ENCODE results near the gene CREB3L4. TPM values are rescaled to one million over a fixed set of nuclear protein-coding genes. Genes with fewer than 3 reads are reported as not detected.
"Not testable (repeated sequence)": the region's sequence is repeated elsewhere in the genome, so short reads cannot be mapped to it uniquely, and the experiment has no call there.

CREB3L4 gene
- total RNA-seq, 2 experiments from 2014 or later = 8.3 to 8.8 TPM

DNA sequence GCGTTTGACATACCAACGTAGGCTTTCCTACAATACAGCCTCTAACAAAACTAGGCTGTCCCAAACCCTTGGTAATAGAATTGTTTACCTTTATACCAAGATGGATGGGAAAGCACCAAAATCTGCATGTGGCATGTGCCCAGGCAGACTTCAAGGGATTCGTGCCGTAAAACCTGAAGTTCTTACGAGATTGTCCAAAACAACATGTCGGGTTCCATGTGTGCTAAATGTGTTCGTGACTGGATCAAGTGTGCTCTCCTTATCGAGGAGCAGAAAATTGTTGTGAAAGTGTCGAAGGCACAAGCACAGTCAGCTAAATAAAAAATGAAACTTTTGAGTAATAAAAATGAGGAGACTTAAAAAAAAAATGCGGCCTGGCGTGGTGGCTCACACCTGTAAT is 27.9 kb downstream of the CREB3L4 start:
- Mint-ChIP-seq H3K27ac (peak overlapping the region; percentile 50), H3K9me3 (peaks cover 2% of the 10 kb centered on the region), H3K4me3 (no peak overlapping the region), H3K4me1 (ENCODE audit: low read depth) (peaks cover 11% of the 10 kb centered on the region), H3K27me3 (no peaks in the 10 kb centered on the region), H3K36me3 (ENCODE audit: low read depth) (peaks cover 50% of the 10 kb centered on the region)
- ChIA-PET CTCF (interaction anchor here (1.9 kb wide), 1 partner anchor 9 kb away, joined by 9 read pairs; the partner anchor contains the start of gene RAB13), POLR2A (interaction anchor here (0.8 to 12.7 kb wide), 8 partner anchors 9 to 189 kb away, joined by 3 to 237 read pairs (median 4); partner anchors contain the start of genes CREB3L4, JTB and NUP210L)
- no peak for DNase-seq
- intact Hi-C loops (cut with micrococcal nuclease) = loop anchor here (10.0 kb wide), 2 partner anchors 159 to 269 kb away; partner anchors contain the start of gene NUP210L
- TF ChIP-seq, protein P1, sequence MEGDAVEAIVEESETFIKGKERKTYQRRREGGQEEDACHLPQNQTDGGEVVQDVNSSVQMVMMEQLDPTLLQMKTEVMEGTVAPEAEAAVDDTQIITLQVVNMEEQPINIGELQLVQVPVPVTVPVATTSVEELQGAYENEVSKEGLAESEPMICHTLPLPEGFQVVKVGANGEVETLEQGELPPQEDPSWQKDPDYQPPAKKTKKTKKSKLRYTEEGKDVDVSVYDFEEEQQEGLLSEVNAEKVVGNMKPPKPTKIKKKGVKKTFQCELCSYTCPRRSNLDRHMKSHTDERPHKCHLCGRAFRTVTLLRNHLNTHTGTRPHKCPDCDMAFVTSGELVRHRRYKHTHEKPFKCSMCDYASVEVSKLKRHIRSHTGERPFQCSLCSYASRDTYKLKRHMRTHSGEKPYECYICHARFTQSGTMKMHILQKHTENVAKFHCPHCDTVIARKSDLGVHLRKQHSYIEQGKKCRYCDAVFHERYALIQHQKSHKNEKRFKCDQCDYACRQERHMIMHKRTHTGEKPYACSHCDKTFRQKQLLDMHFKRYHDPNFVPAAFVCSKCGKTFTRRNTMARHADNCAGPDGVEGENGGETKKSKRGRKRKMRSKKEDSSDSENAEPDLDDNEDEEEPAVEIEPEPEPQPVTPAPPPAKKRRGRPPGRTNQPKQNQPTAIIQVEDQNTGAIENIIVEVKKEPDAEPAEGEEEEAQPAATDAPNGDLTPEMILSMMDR (IDR thresholded peaks at IDR 0.05) = no peak
- ATAC-seq = no peak

DNA sequence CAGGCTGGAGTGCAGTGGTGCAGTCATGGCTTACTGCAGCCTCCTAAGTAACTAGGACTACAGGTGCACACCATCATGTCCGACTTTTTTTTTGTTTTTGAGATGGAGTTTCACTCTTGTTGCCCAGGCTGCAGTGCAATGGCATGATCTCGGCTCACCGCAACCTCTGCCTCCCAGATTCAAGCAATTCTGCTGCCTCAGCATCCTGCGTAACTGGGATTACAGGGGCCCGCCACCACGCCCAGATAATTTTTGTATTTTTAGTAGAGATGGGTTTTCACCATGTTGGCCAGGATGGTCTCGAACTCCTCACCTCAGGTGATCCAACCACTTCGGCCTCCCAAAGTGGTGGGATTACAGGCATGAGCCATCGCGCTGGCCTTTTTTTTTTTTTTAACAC is 29.2 kb downstream of the CREB3L4 start:
- POLR2A ChIA-PET; H3K4me3 Mint-ChIP-seq; H3K27ac Mint-ChIP-seq; DNase-seq; ATAC-seq; H3K27me3 Mint-ChIP-seq; H3K4me1 Mint-ChIP-seq (ENCODE audit: low read depth); H3K9me3 Mint-ChIP-seq: not testable (repeated sequence)
- H3K36me3 Mint-ChIP-seq (ENCODE audit: low read depth) = peaks cover 37% of the 10 kb centered on the region
- CTCF ChIA-PET = interaction anchor here (1.9 kb wide), 1 partner anchor 10 kb away, joined by 9 read pairs; the partner anchor contains the start of gene RAB13
- intact Hi-C loops (cut with micrococcal nuclease) = loop anchor here (10.0 kb wide), 2 partner anchors 158 to 268 kb away; partner anchors contain the start of gene NUP210L

DNA sequence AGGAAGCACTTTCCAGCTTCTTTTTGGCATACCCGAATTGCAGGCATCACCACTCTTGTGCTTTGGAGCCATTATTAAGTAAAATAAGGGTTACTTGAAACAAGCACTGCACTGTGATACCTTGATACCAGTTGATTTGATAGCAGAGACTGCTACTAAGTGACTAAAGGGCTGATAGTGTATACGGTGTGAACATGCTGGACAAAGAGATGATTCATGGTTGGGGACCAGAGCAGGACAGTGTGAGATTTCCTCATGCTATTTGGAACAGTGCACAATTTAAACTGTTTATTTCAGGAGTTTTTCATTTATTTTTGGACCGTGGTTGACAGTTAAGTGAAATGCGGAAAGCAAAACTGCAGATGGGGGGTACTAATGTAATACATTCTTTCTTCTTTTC is 32.7 kb downstream of the CREB3L4 start:
- TF ChIP-seq, protein P1 (IDR thresholded peaks at IDR 0.05) = no peak
- H3K27ac Mint-ChIP-seq = no peak overlapping the region
- POLR2A ChIA-PET = interaction anchor here (1.1 to 3.4 kb wide), 2 partner anchors 7 to 225 kb away, joined by 3 to 24 read pairs; partner anchors contain the start of gene SLC27A3
- H3K36me3 Mint-ChIP-seq (ENCODE audit: low read depth) = peaks cover 6% of the 10 kb centered on the region
- ATAC-seq (no peak), DNase-seq (no peak)
- H3K4me3 Mint-ChIP-seq = no peak overlapping the region
- H3K9me3 Mint-ChIP-seq = peaks cover under 1% of the 10 kb centered on the region
- intact Hi-C loops (cut with micrococcal nuclease) = no loop called here
- no peaks in the 10 kb centered on the region for H3K27me3 Mint-ChIP-seq
- H3K4me1 Mint-ChIP-seq (ENCODE audit: low read depth) = peaks cover 2% of the 10 kb centered on the region
- CTCF ChIA-PET = interaction anchor here (3.6 kb wide), 1 partner anchor 14 kb away, joined by 12 read pairs; the partner anchor contains the start of gene RAB13

DNA sequence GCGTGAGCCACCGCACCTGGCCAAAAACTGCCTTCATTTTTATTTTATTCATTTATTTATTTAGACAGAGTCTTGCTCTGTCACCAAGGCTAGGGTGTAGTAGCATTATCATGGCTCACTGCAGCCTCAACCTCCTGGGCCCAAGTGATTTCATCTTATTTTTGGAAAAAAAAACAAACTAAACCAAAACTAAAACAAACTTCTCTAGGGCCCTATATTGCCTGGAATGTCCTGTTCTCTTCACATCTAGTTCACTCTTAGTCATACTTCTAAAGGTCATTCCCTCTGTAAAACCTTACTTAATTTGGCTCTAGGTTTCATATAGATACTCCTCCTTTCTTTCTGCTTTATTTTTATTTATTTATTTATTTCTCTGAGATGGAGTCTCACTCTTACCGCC is 38.4 kb downstream of the CREB3L4 start:
- ATAC-seq (no peak), DNase-seq (no peak)
- H3K36me3 Mint-ChIP-seq (ENCODE audit: low read depth) = no peaks in the 10 kb centered on the region
- ChIA-PET POLR2A (no interaction called here), CTCF (no interaction called here)
- intact Hi-C loops (cut with micrococcal nuclease) = no loop called here
- no peaks in the 10 kb centered on the region for H3K9me3 Mint-ChIP-seq
- no peaks in the 10 kb centered on the region for H3K27me3 Mint-ChIP-seq
- no peak overlapping the region for H3K4me3 Mint-ChIP-seq
- TF ChIP-seq, protein P1 (IDR thresholded peaks at IDR 0.05) = no peak
- H3K4me1 Mint-ChIP-seq (ENCODE audit: low read depth) = no peaks in the 10 kb centered on the region
- no peak overlapping the region for H3K27ac Mint-ChIP-seq

DNA sequence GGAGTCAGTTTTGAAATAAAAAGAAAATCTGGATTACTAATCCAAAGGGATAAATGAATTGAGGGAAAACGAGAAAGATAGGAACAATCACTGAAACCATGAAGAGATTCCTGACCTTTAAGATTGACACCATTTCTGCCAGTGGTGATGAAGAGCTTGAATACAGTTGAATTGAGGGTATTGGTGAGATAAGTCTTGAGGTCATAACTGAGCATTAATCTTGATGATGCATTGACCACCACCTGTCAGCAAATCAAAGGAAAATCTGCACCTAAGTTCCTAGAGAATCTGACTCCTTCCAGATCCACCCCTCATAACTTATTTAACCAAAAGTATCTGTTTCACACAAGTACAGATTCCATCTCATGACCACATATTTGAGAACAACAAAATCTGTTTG is 44.4 kb downstream of the CREB3L4 start:
- DNase-seq (no peak), ATAC-seq (no peak)
- no peak overlapping the region for H3K4me3 Mint-ChIP-seq
- no peaks in the 10 kb centered on the region for H3K36me3 Mint-ChIP-seq (ENCODE audit: low read depth)
- intact Hi-C loops (cut with micrococcal nuclease) = no loop called here
- H3K27me3 Mint-ChIP-seq = no peaks in the 10 kb centered on the region
- ChIA-PET POLR2A (interaction anchor here (1.0 kb wide), 1 partner anchor 18 kb away, joined by 3 read pairs; no protein-coding TSS in a partner anchor), CTCF (no interaction called here)
- H3K9me3 Mint-ChIP-seq = no peaks in the 10 kb centered on the region
- H3K27ac Mint-ChIP-seq = no peak overlapping the region
- no peaks in the 10 kb centered on the region for H3K4me1 Mint-ChIP-seq (ENCODE audit: low read depth)
- TF ChIP-seq, protein P1 (IDR thresholded peaks at IDR 0.05) = no peak

DNA sequence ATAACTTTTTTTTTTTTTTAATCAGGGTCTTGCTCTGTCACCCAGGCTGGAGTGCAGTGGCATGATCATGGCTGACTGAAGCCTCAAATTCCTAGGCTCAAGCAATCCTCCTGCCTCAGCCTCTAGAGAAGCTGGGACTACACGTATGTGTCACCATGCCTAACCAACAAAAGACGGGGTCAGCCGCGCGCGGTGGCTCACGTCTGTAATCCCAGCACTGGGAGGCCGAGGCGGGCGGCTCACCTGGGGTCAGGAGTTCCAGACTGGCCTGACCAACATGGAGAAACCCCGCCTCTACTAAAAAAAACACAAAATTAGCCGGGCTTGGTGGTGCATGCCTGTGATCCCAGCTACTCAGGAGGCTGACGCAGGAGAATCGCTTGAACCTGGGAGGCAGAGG is 44.8 kb downstream of the CREB3L4 start:
- CTCF ChIA-PET, H3K4me3 Mint-ChIP-seq, H3K9me3 Mint-ChIP-seq: not testable (repeated sequence)

More for the DNA sequence above, 44.8 kb downstream of the CREB3L4 start:
- ATAC-seq; DNase-seq; H3K4me1 Mint-ChIP-seq (ENCODE audit: low read depth); H3K27me3 Mint-ChIP-seq; intact Hi-C loops (cut with micrococcal nuclease); H3K27ac Mint-ChIP-seq; H3K36me3 Mint-ChIP-seq (ENCODE audit: low read depth): not testable (repeated sequence)
- POLR2A ChIA-PET = interaction anchor here (1.0 kb wide), 1 partner anchor 18 kb away, joined by 3 read pairs; no protein-coding TSS in a partner anchor

Measured in activated CD8-positive, alpha-beta T cell treated with anti-CD3 and anti-CD28 coated beads for 36 hours (primary cell).